ENCODE measurements around the gene ENOX1.

Gene ENOX1

GRCh38 chr13:43484432-43485225, 302.1 kb downstream of the ENOX1 start:
- H3K9ac ChIP-seq (ENCODE audit: low read length) = no peak overlapping the region
- no peak overlapping the region for H3K4me3 ChIP-seq (ENCODE audit: low read length)
- H3K27me3 ChIP-seq (ENCODE audit: low read depth, low read length) = no peaks in the 10 kb centered on the region
- H3K79me2 ChIP-seq (ENCODE audit: low read length) = no peaks in the 10 kb centered on the region
- H3K36me3 ChIP-seq (replicated peaks; ENCODE audit: low read depth, low read length) = no peaks in the 10 kb centered on the region
- no peak overlapping the region for H3K4me2 ChIP-seq (ENCODE audit: low read length)
- no peak for TF ChIP-seq EZH2phosphoT487 (IDR thresholded peaks at IDR 0.05; ENCODE audit: low read depth)
- no peak for TF ChIP-seq CTCF (IDR thresholded peaks at IDR 0.05; ENCODE audit: low read depth, low read length)
- no peaks in the 10 kb centered on the region for H3K9me3 ChIP-seq (ENCODE audit: insufficient read depth, low read length)
- no peak overlapping the region for H3K27ac ChIP-seq (ENCODE audit: low read length)
- H3K4me1 ChIP-seq (ENCODE audit: low read length) = no peaks in the 10 kb centered on the region
- H2AFZ ChIP-seq (ENCODE audit: low read depth, low read length) = no peak overlapping the region
- H4K20me1 ChIP-seq (ENCODE audit: insufficient read depth, low read length) = no peaks in the 10 kb centered on the region

DNA sequence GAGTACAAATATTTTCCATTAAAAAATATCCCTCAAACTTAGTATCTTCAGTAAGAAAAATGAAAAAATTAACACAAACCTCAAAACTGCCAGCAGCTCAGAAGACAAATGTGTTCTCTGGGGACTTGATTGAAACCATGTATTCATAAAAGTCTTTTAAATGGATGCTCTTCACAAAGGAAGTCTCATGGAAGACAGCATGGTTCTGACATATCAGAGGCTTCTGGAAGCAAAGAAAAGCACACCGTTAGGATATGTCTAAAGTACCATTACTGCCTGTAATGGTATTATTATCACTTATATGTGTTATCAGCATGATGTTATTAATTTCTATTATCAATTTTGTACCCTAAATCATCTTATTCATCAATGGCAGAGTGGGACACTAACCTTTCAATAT, 302.8 kb downstream of the ENOX1 start:
- Histone ChIP-seq H3K79me2 (ENCODE audit: low read length) (no peaks in the 10 kb centered on the region), H4K20me1 (ENCODE audit: insufficient read depth, low read length) (no peaks in the 10 kb centered on the region), H2AFZ (ENCODE audit: low read depth, low read length) (no peak overlapping the region), H3K27ac (ENCODE audit: low read length) (no peak overlapping the region), H3K4me2 (ENCODE audit: low read length) (no peak overlapping the region), H3K9ac (ENCODE audit: low read length) (no peak overlapping the region), H3K9me3 (ENCODE audit: insufficient read depth, low read length) (no peaks in the 10 kb centered on the region), H3K4me3 (ENCODE audit: low read length) (no peak overlapping the region), H3K27me3 (ENCODE audit: low read depth, low read length) (no peaks in the 10 kb centered on the region), H3K36me3 (replicated peaks; ENCODE audit: low read depth, low read length) (no peaks in the 10 kb centered on the region), H3K4me1 (ENCODE audit: low read length) (peaks cover 2% of the 10 kb centered on the region)
- no peak for TF ChIP-seq EZH2phosphoT487 (IDR thresholded peaks at IDR 0.05; ENCODE audit: low read depth)
- TF ChIP-seq CTCF (IDR thresholded peaks at IDR 0.05; ENCODE audit: low read depth, low read length) = no peak

DNA sequence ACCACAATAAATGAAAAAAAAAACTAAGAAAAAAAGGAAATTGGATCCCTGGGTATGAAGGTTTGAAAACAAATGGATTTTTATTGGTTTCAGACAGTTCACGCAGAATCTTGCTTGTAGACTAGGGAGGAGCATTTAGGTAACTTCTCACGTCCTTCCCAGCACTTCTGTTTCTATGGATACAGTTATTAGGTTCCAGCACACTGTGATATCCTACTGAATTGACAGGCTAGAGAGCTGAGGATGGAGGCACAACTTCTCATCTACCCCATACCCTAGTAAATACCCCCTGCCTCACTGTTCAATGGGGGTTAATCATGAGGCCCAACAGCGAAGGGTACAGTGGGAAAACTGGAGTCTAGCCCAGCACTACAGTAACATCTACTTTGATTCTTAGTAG, 304.1 kb downstream of the ENOX1 start:
- no peak overlapping the region for H3K4me3 ChIP-seq (ENCODE audit: low read length)
- TF ChIP-seq EZH2phosphoT487 (IDR thresholded peaks at IDR 0.05; ENCODE audit: low read depth) (no peak), CTCF (IDR thresholded peaks at IDR 0.05; ENCODE audit: low read depth, low read length) (no peak)
- no peak overlapping the region for H3K27ac ChIP-seq (ENCODE audit: low read length)
- no peaks in the 10 kb centered on the region for H4K20me1 ChIP-seq (ENCODE audit: insufficient read depth, low read length)
- no peaks in the 10 kb centered on the region for H3K79me2 ChIP-seq (ENCODE audit: low read length)
- H2AFZ ChIP-seq (ENCODE audit: low read depth, low read length) = no peak overlapping the region
- no peaks in the 10 kb centered on the region for H3K9me3 ChIP-seq (ENCODE audit: insufficient read depth, low read length)
- no peak overlapping the region for H3K9ac ChIP-seq (ENCODE audit: low read length)
- H3K4me2 ChIP-seq (ENCODE audit: low read length) = no peak overlapping the region
- peaks cover 15% of the 10 kb centered on the region for H3K4me1 ChIP-seq (ENCODE audit: low read length)
- H3K36me3 ChIP-seq (replicated peaks; ENCODE audit: low read depth, low read length) = no peaks in the 10 kb centered on the region
- H3K27me3 ChIP-seq (ENCODE audit: low read depth, low read length) = no peaks in the 10 kb centered on the region

DNA sequence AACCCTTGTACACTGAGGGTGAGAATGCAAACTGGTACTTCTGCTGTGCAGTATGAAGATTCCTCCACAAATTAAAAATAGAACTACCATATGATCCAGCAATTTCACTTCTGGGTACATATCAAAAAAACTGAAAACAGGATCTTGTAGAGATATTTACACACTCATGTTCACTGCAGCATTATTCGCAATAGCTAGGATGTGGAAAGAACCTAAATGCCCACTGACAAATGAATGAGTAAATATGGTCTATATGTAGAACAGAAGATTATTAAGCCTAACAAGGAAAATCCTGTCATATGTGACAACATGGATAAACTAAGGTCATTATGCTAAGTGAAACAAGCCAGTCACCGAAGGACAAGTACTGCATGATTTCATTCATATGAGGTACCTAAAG, 304.7 kb downstream of the ENOX1 start:
- Histone ChIP-seq H3K9me3 (ENCODE audit: insufficient read depth, low read length) (no peaks in the 10 kb centered on the region), H4K20me1 (ENCODE audit: insufficient read depth, low read length) (no peaks in the 10 kb centered on the region), H3K4me3 (ENCODE audit: low read length) (no peak overlapping the region), H3K79me2 (ENCODE audit: low read length) (no peaks in the 10 kb centered on the region), H3K4me2 (ENCODE audit: low read length) (no peak overlapping the region), H3K9ac (ENCODE audit: low read length) (no peak overlapping the region), H3K4me1 (ENCODE audit: low read length) (peaks cover 20% of the 10 kb centered on the region), H2AFZ (ENCODE audit: low read depth, low read length) (no peak overlapping the region), H3K27me3 (ENCODE audit: low read depth, low read length) (no peaks in the 10 kb centered on the region), H3K36me3 (replicated peaks; ENCODE audit: low read depth, low read length) (no peaks in the 10 kb centered on the region), H3K27ac (ENCODE audit: low read length) (no peak overlapping the region)
- TF ChIP-seq CTCF (IDR thresholded peaks at IDR 0.05; ENCODE audit: low read depth, low read length) = no peak
- no peak for TF ChIP-seq EZH2phosphoT487 (IDR thresholded peaks at IDR 0.05; ENCODE audit: low read depth)
